ENCODE data around the gene MPRIP. TPM values are rescaled to one million over a fixed set of nuclear protein-coding genes. Genes with fewer than 3 reads are reported as not detected.

Gene MPRIP
- total RNA-seq, 1 experiment from 2014 or later: 132 TPM

DNA sequence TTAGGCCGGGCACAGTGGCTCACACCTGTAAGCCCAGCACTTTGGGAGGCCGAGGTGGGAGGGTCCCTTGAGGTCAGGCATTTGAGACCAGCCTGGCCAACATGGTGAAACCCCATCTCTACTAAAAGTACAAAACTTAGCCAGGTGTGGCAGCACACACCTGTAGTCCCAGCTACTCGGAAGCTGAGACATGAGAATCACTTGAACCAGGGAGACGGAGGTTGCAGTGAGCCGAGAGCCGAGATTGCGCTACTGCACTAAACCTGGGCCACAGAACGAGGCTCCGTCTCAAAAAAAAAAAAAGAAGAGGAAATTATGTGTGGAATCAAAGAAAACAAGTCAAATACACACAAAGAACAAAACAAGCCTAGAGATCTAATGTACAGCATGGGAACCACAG is 16.1 kb upstream of the MPRIP start:
- H3K23me2 ChIP-seq (ENCODE audit: insufficient read length, low read depth, low read length, poor library complexity, severe bottlenecking): no peaks in the 10 kb centered on the region
- no peaks in the 10 kb centered on the region for H3K27me3 Mint-ChIP-seq (ENCODE audit: low read depth)
- H3K23ac ChIP-seq (ENCODE audit: insufficient read length, low read depth, low read length): no peak overlapping the region
- no peaks in the 10 kb centered on the region for H3K9me3 Mint-ChIP-seq
- H3K4me1 ChIP-seq (ENCODE audit: insufficient read depth, low read length): peaks cover 9% of the 10 kb centered on the region; the same call in 1 of the 2 replicates
- H2BK20ac ChIP-seq (ENCODE audit: low read depth, low read length, poor library complexity, severe bottlenecking): no peak overlapping the region
- no peak for DNase-seq
- no peak overlapping the region for H3K9ac ChIP-seq (ENCODE audit: extremely low read depth, insufficient read length, low read length)
- no CpG with 5 or more reads among the region's 9 CpGs for WGBS (ENCODE audit: extremely low coverage, insufficient read length, low lambda C conversion rate)
- no peak overlapping the region for H3K27ac ChIP-seq (ENCODE audit: insufficient read length, low read depth, low read length)
- H4K91ac ChIP-seq (ENCODE audit: insufficient read length, low read depth, low read length): no peak overlapping the region
- no peak overlapping the region for H2BK15ac ChIP-seq (ENCODE audit: low read depth, low read length)
- H3T11ph ChIP-seq (ENCODE audit: low read length): no peak overlapping the region
- H2BK12ac ChIP-seq (ENCODE audit: insufficient read length, low read depth, low read length): no peak overlapping the region
- peak overlapping the region in 1 of 3 experiments; percentile 73; a peak in 1 of 7 replicates for H3K27ac Mint-ChIP-seq
- H3K9me3 ChIP-seq (ENCODE audit: control insufficient read depth, low read depth, low read length): no peaks in the 10 kb centered on the region
- no peak overlapping the region for H3K4ac ChIP-seq (ENCODE audit: low read depth, low read length)
- TF ChIP-seq, protein P1, sequence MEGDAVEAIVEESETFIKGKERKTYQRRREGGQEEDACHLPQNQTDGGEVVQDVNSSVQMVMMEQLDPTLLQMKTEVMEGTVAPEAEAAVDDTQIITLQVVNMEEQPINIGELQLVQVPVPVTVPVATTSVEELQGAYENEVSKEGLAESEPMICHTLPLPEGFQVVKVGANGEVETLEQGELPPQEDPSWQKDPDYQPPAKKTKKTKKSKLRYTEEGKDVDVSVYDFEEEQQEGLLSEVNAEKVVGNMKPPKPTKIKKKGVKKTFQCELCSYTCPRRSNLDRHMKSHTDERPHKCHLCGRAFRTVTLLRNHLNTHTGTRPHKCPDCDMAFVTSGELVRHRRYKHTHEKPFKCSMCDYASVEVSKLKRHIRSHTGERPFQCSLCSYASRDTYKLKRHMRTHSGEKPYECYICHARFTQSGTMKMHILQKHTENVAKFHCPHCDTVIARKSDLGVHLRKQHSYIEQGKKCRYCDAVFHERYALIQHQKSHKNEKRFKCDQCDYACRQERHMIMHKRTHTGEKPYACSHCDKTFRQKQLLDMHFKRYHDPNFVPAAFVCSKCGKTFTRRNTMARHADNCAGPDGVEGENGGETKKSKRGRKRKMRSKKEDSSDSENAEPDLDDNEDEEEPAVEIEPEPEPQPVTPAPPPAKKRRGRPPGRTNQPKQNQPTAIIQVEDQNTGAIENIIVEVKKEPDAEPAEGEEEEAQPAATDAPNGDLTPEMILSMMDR (conservative IDR thresholded peaks at IDR 0.05): 0 out of 3 replicates have a peak, but pooled peaks have one; percentile 14
- no peak overlapping the region for H2AFZ ChIP-seq (ENCODE audit: low read length)
- no peak overlapping the region for H4K8ac ChIP-seq (replicated peaks; ENCODE audit: insufficient read length, low read depth, low read length)
- H3K56ac ChIP-seq (ENCODE audit: insufficient read length, low read depth, low read length): no peak overlapping the region
- H3K79me2 ChIP-seq (ENCODE audit: insufficient read depth, low read length): no peaks in the 10 kb centered on the region
- no peaks in the 10 kb centered on the region for H3K27me3 ChIP-seq (ENCODE audit: insufficient read depth, low read length)
- H2BK5ac ChIP-seq (ENCODE audit: insufficient read length, low read length): no peak overlapping the region
- no peak overlapping the region for H3K18ac ChIP-seq (ENCODE audit: insufficient read length, low read depth, low read length)
- no peaks in the 10 kb centered on the region for H4K20me1 ChIP-seq (ENCODE audit: control insufficient read depth, insufficient read depth, insufficient read length)
- H2AK5ac ChIP-seq (ENCODE audit: insufficient read length, low read length): no peak overlapping the region
- no peak overlapping the region for H4K5ac ChIP-seq (ENCODE audit: insufficient read length, low read depth, low read length)
- H3K4me3 Mint-ChIP-seq: no peak overlapping the region
- H3K14ac ChIP-seq (ENCODE audit: insufficient read depth, low read length): no peak overlapping the region
- H3K4me1 Mint-ChIP-seq: peaks cover 25 to 31% of the 10 kb centered on the region in 2 experiments
- H3K36me3 Mint-ChIP-seq (ENCODE audit: insufficient read depth in 1 of 3, low read depth in 3 of 3): no peaks in the 10 kb centered on the region
- no peak overlapping the region for H2BK120ac ChIP-seq (ENCODE audit: low read depth, low read length, poor library complexity, severe bottlenecking)
- H3K79me1 ChIP-seq (ENCODE audit: insufficient read depth, low read depth, low read length, poor library complexity, severe bottlenecking): no peaks in the 10 kb centered on the region
- no peak overlapping the region for H3K4me2 ChIP-seq (ENCODE audit: insufficient read depth, insufficient read length, low read length)

All from H9 (cell line).